Rectal smooth muscle tissue (tissue), 1 donor: ENCODE data around the gene HKDC1.
"Not testable (repeated sequence)": the region's sequence is repeated elsewhere in the genome, so short reads cannot be mapped to it uniquely, and the experiment has no call there.

Source experiments
- H3K27ac ChIP-seq: one replicate; pipeline ENCODE4 v1.7.0; 2013; ENCODE audit warnings: low read depth, low read length, inconsistent platforms
- H3K27me3 ChIP-seq: one replicate; pipeline ENCODE4 v1.7.0; 2013; ENCODE audit warnings: low read length; ENCODE audit not compliant: control insufficient read depth, insufficient read depth
- H3K36me3 ChIP-seq: one replicate; pipeline ENCODE4 v1.7.0; 2013; ENCODE audit warnings: low read length; ENCODE audit not compliant: control insufficient read depth, insufficient read depth
- H3K4me1 ChIP-seq: one replicate; pipeline ENCODE4 v1.7.0; 2013; ENCODE audit warnings: low read length; ENCODE audit not compliant: control insufficient read depth, insufficient read depth
- H3K4me3 ChIP-seq: one replicate; pipeline ENCODE4 v1.7.0; 2013; ENCODE audit warnings: low read length
- H3K9ac ChIP-seq: one replicate; pipeline ENCODE4 v1.7.0; 2013; ENCODE audit warnings: low read length

Gene HKDC1

GRCh38 chr10:69278446-69278963 is 58.4 kb downstream of the HKDC1 start, which contains the start of gene HK1:
Gene HK1 (plus strand): TSS chr10:69278496.
- no peak within 1 kb of the TSS for H3K4me3 ChIP-seq
- peak within 1 kb of the TSS; percentile 8 for H3K27ac ChIP-seq
- H3K4me1 ChIP-seq, result no peaks in the 10 kb centered on the region
- H3K36me3 ChIP-seq, result no peaks in the 10 kb centered on the region
- H3K9ac ChIP-seq, result no peak within 1 kb of the TSS
- H3K27me3 ChIP-seq, result no peaks in the 10 kb centered on the region

GRCh38 chr10:69279110-69279509 is 59.0 kb downstream of the HKDC1 start:
- Histone ChIP-seq H3K36me3 (no peaks in the 10 kb centered on the region), H3K4me3 (no peak overlapping the region), H3K27me3 (no peaks in the 10 kb centered on the region), H3K27ac (no peak overlapping the region), H3K4me1 (no peaks in the 10 kb centered on the region), H3K9ac (no peak overlapping the region)

GRCh38 chr10:69281507-69282413 is 61.6 kb downstream of the HKDC1 start:
- Histone ChIP-seq H3K36me3 (no peaks in the 10 kb centered on the region), H3K27me3 (no peaks in the 10 kb centered on the region), H3K4me3 (no peak overlapping the region), H3K27ac (no peak overlapping the region), H3K4me1 (no peaks in the 10 kb centered on the region), H3K9ac (no peak overlapping the region)

- H3K27me3 ChIP-seq, H3K36me3 ChIP-seq, H3K4me3 ChIP-seq, H3K4me1 ChIP-seq, H3K27ac ChIP-seq, H3K9ac ChIP-seq: not testable (repeated sequence)
These were observed 64.3 kb downstream of the HKDC1 start for GRCh38 chr10:69284402-69284801.

GRCh38 chr10:69285699-69286098 is 65.6 kb downstream of the HKDC1 start:
- Histone ChIP-seq H3K4me3 (no peak overlapping the region), H3K36me3 (no peaks in the 10 kb centered on the region), H3K4me1 (no peaks in the 10 kb centered on the region), H3K27ac (no peak overlapping the region), H3K27me3 (no peaks in the 10 kb centered on the region), H3K9ac (no peak overlapping the region)

- H3K4me3 ChIP-seq, result no peak overlapping the region
- no peaks in the 10 kb centered on the region for H3K4me1 ChIP-seq
- no peaks in the 10 kb centered on the region for H3K27me3 ChIP-seq
- no peaks in the 10 kb centered on the region for H3K36me3 ChIP-seq
- H3K9ac ChIP-seq, result no peak overlapping the region
- no peak overlapping the region for H3K27ac ChIP-seq
These were observed 67.0 kb downstream of the HKDC1 start for GRCh38 chr10:69287181-69287580.

GRCh38 chr10:69290993-69291392 is 70.9 kb downstream of the HKDC1 start:
- Histone ChIP-seq H3K27ac (no peak overlapping the region), H3K9ac (no peak overlapping the region), H3K4me1 (no peaks in the 10 kb centered on the region), H3K36me3 (no peaks in the 10 kb centered on the region), H3K4me3 (no peak overlapping the region), H3K27me3 (no peaks in the 10 kb centered on the region)

- H3K36me3 ChIP-seq, result no peaks in the 10 kb centered on the region
- no peak overlapping the region for H3K9ac ChIP-seq
- H3K27ac ChIP-seq, result no peak overlapping the region
- H3K27me3 ChIP-seq, result no peaks in the 10 kb centered on the region
- H3K4me3 ChIP-seq, result no peak overlapping the region
- no peaks in the 10 kb centered on the region for H3K4me1 ChIP-seq
These were observed 72.3 kb downstream of the HKDC1 start for GRCh38 chr10:69292459-69292858.

- Histone ChIP-seq H3K27ac (no peak overlapping the region), H3K4me3 (no peak overlapping the region), H3K9ac (no peak overlapping the region)
These were observed 75.0 kb downstream of the HKDC1 start for GRCh38 chr10:69295027-69295636.

GRCh38 chr10:69303632-69304051 is 83.5 kb downstream of the HKDC1 start:
- no peaks in the 10 kb centered on the region for H3K4me1 ChIP-seq
- no peaks in the 10 kb centered on the region for H3K36me3 ChIP-seq
- no peak overlapping the region for H3K27ac ChIP-seq
- no peak overlapping the region for H3K4me3 ChIP-seq
- no peak overlapping the region for H3K9ac ChIP-seq
- no peaks in the 10 kb centered on the region for H3K27me3 ChIP-seq

More at GRCh38 chr10:69295027-69295636, 75.0 kb downstream of the HKDC1 start:
- Histone ChIP-seq H3K36me3 (no peaks in the 10 kb centered on the region), H3K4me1 (no peaks in the 10 kb centered on the region), H3K27me3 (no peaks in the 10 kb centered on the region)

GRCh38 chr10:69306421-69306820 is 86.3 kb downstream of the HKDC1 start:
- H3K4me3 ChIP-seq, result no peak overlapping the region
- H3K9ac ChIP-seq, result no peak overlapping the region
- no peak overlapping the region for H3K27ac ChIP-seq
- H3K4me1 ChIP-seq, result no peaks in the 10 kb centered on the region
- H3K27me3 ChIP-seq, result no peaks in the 10 kb centered on the region
- no peaks in the 10 kb centered on the region for H3K36me3 ChIP-seq

- Histone ChIP-seq H3K27me3 (no peaks in the 10 kb centered on the region), H3K4me1 (no peaks in the 10 kb centered on the region), H3K36me3 (no peaks in the 10 kb centered on the region), H3K9ac (no peak overlapping the region), H3K4me3 (no peak overlapping the region), H3K27ac (no peak overlapping the region)
These were observed 87.3 kb downstream of the HKDC1 start for GRCh38 chr10:69307434-69307833.
